ENCODE data around the gene MAP3K19.
A peak's percentile ranks its signal among the peaks of the same experiment; 100 is the strongest.

The MAP3K19 gene

GRCh38 chr2:134950886-134951285, 96.4 kb downstream of the MAP3K19 start:
- no peak overlapping the region for H3K4me3 ChIP-seq (ENCODE audit: low read depth, low read length)
- DNase-seq (ENCODE audit: low read depth): no peak
- no peak for TF ChIP-seq CTCF (conservative IDR thresholded peaks at IDR 0.05; ENCODE audit: low read depth, low read length)

GRCh38 chr2:134949981-134950708, 97.1 kb downstream of the MAP3K19 start:
- no peak for TF ChIP-seq CTCF (conservative IDR thresholded peaks at IDR 0.05; ENCODE audit: low read depth, low read length)
- no peak for DNase-seq (ENCODE audit: low read depth)
- H3K4me3 ChIP-seq (ENCODE audit: low read depth, low read length): no peak overlapping the region

GRCh38 chr2:134946073-134946472, 101.2 kb downstream of the MAP3K19 start:
- TF ChIP-seq CTCF (conservative IDR thresholded peaks at IDR 0.05; ENCODE audit: low read depth, low read length): no peak
- H3K4me3 ChIP-seq (ENCODE audit: low read depth, low read length): no peak overlapping the region
- DNase-seq (ENCODE audit: low read depth): no peak

GRCh38 chr2:134944975-134945374, 102.3 kb downstream of the MAP3K19 start:
- TF ChIP-seq CTCF (conservative IDR thresholded peaks at IDR 0.05; ENCODE audit: low read depth, low read length): no peak
- H3K4me3 ChIP-seq (ENCODE audit: low read depth, low read length): no peak overlapping the region
- DNase-seq (ENCODE audit: low read depth): no peak

GRCh38 chr2:134943540-134943939, 103.7 kb downstream of the MAP3K19 start:
- DNase-seq (ENCODE audit: low read depth): no peak
- H3K4me3 ChIP-seq (ENCODE audit: low read depth, low read length): no peak overlapping the region
- no peak for TF ChIP-seq CTCF (conservative IDR thresholded peaks at IDR 0.05; ENCODE audit: low read depth, low read length)

GRCh38 chr2:134936691-134937090, 110.6 kb downstream of the MAP3K19 start:
- H3K4me3 ChIP-seq (ENCODE audit: low read depth, low read length): no peak overlapping the region
- DNase-seq (ENCODE audit: low read depth): no peak
- no peak for TF ChIP-seq CTCF (conservative IDR thresholded peaks at IDR 0.05; ENCODE audit: low read depth, low read length)

- no peak overlapping the region for H3K4me3 ChIP-seq (ENCODE audit: low read depth, low read length)
- DNase-seq (ENCODE audit: low read depth): peak; percentile 58
- TF ChIP-seq CTCF (conservative IDR thresholded peaks at IDR 0.05; ENCODE audit: low read depth, low read length): no peak
These were observed 112.6 kb downstream of the MAP3K19 start for GRCh38 chr2:134934641-134935040.
